Astrocyte (in vitro differentiated cells and primary cell): ENCODE measurements around the gene MARCHF9. TPM values are rescaled to one million over a fixed set of nuclear protein-coding genes. Genes with fewer than 3 reads are reported as not detected.
A peak's percentile ranks its signal among the peaks of the same experiment; 100 is the strongest.

Experiments
- DNase-seq: peaks from one replicate; pipeline ENCODE4 v3.0.0-alpha.2; 2010; ENCODE audit warnings: low read depth
- FAIRE-seq: peaks from 2 replicates; lab custom pipeline; 2011; peaks lifted over from hg19 to GRCh38; lab: Jason Lieb, UNC
- H2AFZ ChIP-seq: 2 replicates; pipeline ENCODE4 v1.6.0; 2012; ENCODE audit warnings: low read depth, low read length, inconsistent platforms
- H3K27ac ChIP-seq: 2 replicates; pipeline ENCODE4 v1.5.1; 2011; ENCODE audit warnings: low read depth, low read length, inconsistent platforms
- H3K27me3 ChIP-seq: 2 replicates; pipeline ENCODE4 v1.6.0; 2011; ENCODE audit warnings: low read length, inconsistent platforms; ENCODE audit not compliant: insufficient read depth
- H3K36me3 ChIP-seq: 2 replicates; pipeline ENCODE4 v1.5.1; 2011; ENCODE audit warnings: low read length, inconsistent platforms; ENCODE audit not compliant: insufficient read depth
- H3K4me1 ChIP-seq: 2 replicates; pipeline ENCODE4 v1.5.1; 2011; ENCODE audit warnings: low read length, inconsistent platforms; ENCODE audit not compliant: insufficient read depth
- H3K4me2 ChIP-seq: 2 replicates; pipeline ENCODE4 v1.6.0; 2012; ENCODE audit warnings: low read length, inconsistent platforms
- H3K4me3 ChIP-seq: 2 replicates; pipeline ENCODE4 v1.5.1; 2011; ENCODE audit warnings: low read depth, mild to moderate bottlenecking, low read length, inconsistent platforms; ENCODE audit not compliant: insufficient read depth
- H3K79me2 ChIP-seq: 2 replicates; pipeline ENCODE4 v1.6.0; 2012; ENCODE audit warnings: mild to moderate bottlenecking, low read length, inconsistent platforms; ENCODE audit not compliant: insufficient read depth
- H3K9ac ChIP-seq: 2 replicates; pipeline ENCODE4 v1.6.0; 2012; ENCODE audit warnings: mild to moderate bottlenecking, low read length, inconsistent platforms
- H3K9me3 ChIP-seq: 2 replicates; pipeline ENCODE4 v1.5.1; 2012; ENCODE audit warnings: low read depth, mild to moderate bottlenecking, low read length, inconsistent platforms; ENCODE audit not compliant: insufficient read depth
- H4K20me1 ChIP-seq: 2 replicates; pipeline ENCODE4 v1.6.0; 2012; ENCODE audit warnings: low read length, inconsistent platforms; ENCODE audit not compliant: insufficient read depth
- H3K27ac Mint-ChIP-seq: one replicate; pipeline ENCODE4 v1.8.0; 2021; ENCODE audit warnings: mild to moderate bottlenecking, mixed read lengths; ENCODE audit not compliant: unreplicated experiment
- H3K27me3 Mint-ChIP-seq: one replicate; pipeline ENCODE4 v1.8.0; 2021; ENCODE audit warnings: low read depth, mixed read lengths; ENCODE audit not compliant: unreplicated experiment
- H3K36me3 Mint-ChIP-seq: one replicate; pipeline ENCODE4 v1.8.0; 2021; ENCODE audit warnings: low read depth, mixed read lengths; ENCODE audit not compliant: unreplicated experiment
- H3K4me1 Mint-ChIP-seq: one replicate; pipeline ENCODE4 v1.8.0; 2021; ENCODE audit warnings: low read depth, mixed read lengths; ENCODE audit not compliant: unreplicated experiment
- H3K4me3 Mint-ChIP-seq: one replicate; pipeline ENCODE4 v1.8.0; 2021; ENCODE audit warnings: mild to moderate bottlenecking, moderate library complexity, mixed read lengths; ENCODE audit not compliant: unreplicated experiment
- H3K9me3 Mint-ChIP-seq: one replicate; pipeline ENCODE4 v1.8.0; 2021; ENCODE audit warnings: mild to moderate bottlenecking, mixed read lengths; ENCODE audit not compliant: unreplicated experiment
- CTCF ChIP-seq: IDR thresholded peaks from 2 replicates; pipeline ENCODE4 v1.5.1; 2011; ENCODE audit warnings: low read depth, mild to moderate bottlenecking, inconsistent platforms, low read length, moderate library complexity; ENCODE audit not compliant: insufficient read depth
- EZH2 ChIP-seq: IDR thresholded peaks from 2 replicates; pipeline ENCODE4 v1.6.1; 2012; ENCODE audit warnings: mild to moderate bottlenecking, low read length, inconsistent platforms; ENCODE audit not compliant: insufficient read depth
- total RNA-seq: library from RNA; stranded (reverse); gene quantifications from 2 replicates; pipeline ENCODE4 v1.2.1, GENCODE V29; 2021

MARCHF9 gene
- total RNA-seq, 1 donor from 2014 or later, result 13.0 TPM

- Histone ChIP-seq H3K27me3 (peaks cover 70% of the 10 kb centered on the region), H3K36me3 (no peaks in the 10 kb centered on the region), H3K9ac (no peak within 1 kb of the TSS), H2AFZ (peak within 1 kb of the TSS; percentile 47), H3K79me2 (no peaks in the 10 kb centered on the region), H3K4me3 (no peak within 1 kb of the TSS), H3K9me3 (no peaks in the 10 kb centered on the region), H3K4me2 (peak within 1 kb of the TSS; percentile 71), H4K20me1 (peaks cover 9% of the 10 kb centered on the region), H3K4me1 (peaks cover 11% of the 10 kb centered on the region), H3K27ac (no peak within 1 kb of the TSS)
- peaks cover 51% of the 10 kb centered on the region for H3K27me3 Mint-ChIP-seq
- FAIRE-seq (no peak), DNase-seq (peak; percentile 12)
- H3K27ac Mint-ChIP-seq, result peak within 1 kb of the TSS; percentile 14
- H3K36me3 Mint-ChIP-seq, result peaks cover 3% of the 10 kb centered on the region
- peak within 1 kb of the TSS; percentile 46 for H3K4me3 Mint-ChIP-seq
- H3K4me1 Mint-ChIP-seq, result peaks cover 17% of the 10 kb centered on the region
- no peak for TF ChIP-seq EZH2
- no peak for TF ChIP-seq CTCF
- H3K9me3 Mint-ChIP-seq, result no peaks in the 10 kb centered on the region
Measured at GRCh38 chr12:57738661-57739237, 16.2 kb upstream of the MARCHF9 start, which contains the start of gene AGAP2. Gene AGAP2, minus strand, starts transcription at chr12:57738742. Its CDS starts 496 bp downstream, at chr12:57738246.

- peaks cover 3% of the 10 kb centered on the region for H3K36me3 Mint-ChIP-seq
- H3K27ac ChIP-seq, result no peak overlapping the region
- peaks cover 45% of the 10 kb centered on the region for H3K27me3 Mint-ChIP-seq
- no peaks in the 10 kb centered on the region for H3K9me3 ChIP-seq
- no peaks in the 10 kb centered on the region for H3K9me3 Mint-ChIP-seq
- no peak overlapping the region for H3K4me2 ChIP-seq
- peaks cover 17% of the 10 kb centered on the region for H3K4me1 Mint-ChIP-seq
- no peak for FAIRE-seq
- no peak overlapping the region for H2AFZ ChIP-seq
- no peak overlapping the region for H3K4me3 ChIP-seq
- peak overlapping the region; percentile 46 for H3K4me3 Mint-ChIP-seq
- peaks cover 64% of the 10 kb centered on the region for H3K27me3 ChIP-seq
- peaks cover 11% of the 10 kb centered on the region for H3K4me1 ChIP-seq
- H4K20me1 ChIP-seq, result peaks cover 9% of the 10 kb centered on the region
- no peaks in the 10 kb centered on the region for H3K79me2 ChIP-seq
- no peak for TF ChIP-seq EZH2
- H3K27ac Mint-ChIP-seq, result peak overlapping the region; percentile 14
- DNase-seq, result no peak
- no peaks in the 10 kb centered on the region for H3K36me3 ChIP-seq
- no peak overlapping the region for H3K9ac ChIP-seq
Measured at GRCh38 chr12:57739387-57739786, 15.5 kb upstream of the MARCHF9 start.

- FAIRE-seq (no peak), DNase-seq (no peak)
- peaks cover 9% of the 10 kb centered on the region for H4K20me1 ChIP-seq
- no peaks in the 10 kb centered on the region for H3K9me3 Mint-ChIP-seq
- no peak for TF ChIP-seq EZH2
- no peak for TF ChIP-seq CTCF
- H3K79me2 ChIP-seq, result peaks cover under 1% of the 10 kb centered on the region
- H3K27me3 ChIP-seq, result peaks cover 58% of the 10 kb centered on the region
- H2AFZ ChIP-seq, result no peak overlapping the region
- H3K27ac ChIP-seq, result no peak overlapping the region
- peaks cover under 1% of the 10 kb centered on the region for H3K36me3 Mint-ChIP-seq
- H3K9me3 ChIP-seq, result no peaks in the 10 kb centered on the region
- H3K36me3 ChIP-seq, result no peaks in the 10 kb centered on the region
- no peak overlapping the region for H3K4me3 Mint-ChIP-seq
- H3K4me2 ChIP-seq, result no peak overlapping the region
- no peak overlapping the region for H3K27ac Mint-ChIP-seq
- no peak overlapping the region for H3K4me3 ChIP-seq
- H3K4me1 Mint-ChIP-seq, result peaks cover 11% of the 10 kb centered on the region
- H3K9ac ChIP-seq, result no peak overlapping the region
- peaks cover 11% of the 10 kb centered on the region for H3K4me1 ChIP-seq
- peaks cover 39% of the 10 kb centered on the region for H3K27me3 Mint-ChIP-seq
Measured at GRCh38 chr12:57739914-57740538, 14.9 kb upstream of the MARCHF9 start.
